GM23338 (cell line): ENCODE data around the gene EXOC4. TPM values are rescaled to one million over a fixed set of nuclear protein-coding genes. Genes with fewer than 3 reads are reported as not detected.

ENCODE experiments used
- ATAC-seq: fragments of 200-7000 bp; cut with Tn5 transposase; 3 replicates; pipeline ENCODE4 v1.9.1; 2020
- DNase-seq: peaks from one replicate; pipeline ENCODE4 v3.0.0-alpha.2; 2015; ENCODE audit warnings: low spot score
- H2AFZ ChIP-seq: fragments of 200-600 bp; sonication (generic); 2 replicates; pipeline ENCODE4 v1.8.0; 2016; ENCODE audit warnings: antibody characterized with exemption, mild to moderate bottlenecking, moderate library complexity
- H3F3A ChIP-seq: fragments of 200-600 bp; sonication (generic); replicated peaks from 2 replicates; pipeline ENCODE4 v1.8.0; 2017; ENCODE audit warnings: antibody characterized with exemption, mixed run types, low read depth
- H3K27ac ChIP-seq: fragments of 200-600 bp; sonication (generic); 2 replicates; pipeline ENCODE4 v1.6.1; 2016; ENCODE audit warnings: low read depth
- H3K27me3 ChIP-seq: fragments of 200-600 bp; sonication (generic); 2 replicates; pipeline ENCODE4 v1.8.0; 2016; ENCODE audit warnings: mild to moderate bottlenecking, mixed run types, moderate library complexity; ENCODE audit not compliant: insufficient read depth
- H3K36me3 ChIP-seq: fragments of 200-600 bp; sonication (generic); 2 replicates; pipeline ENCODE4 v1.8.0; 2016; ENCODE audit warnings: mild to moderate bottlenecking; ENCODE audit not compliant: insufficient read depth
- H3K4me1 ChIP-seq: fragments of 200-600 bp; sonication (generic); 2 replicates; pipeline ENCODE4 v1.8.0; 2016; ENCODE audit warnings: mild to moderate bottlenecking, moderate library complexity; ENCODE audit not compliant: insufficient read depth
- H3K4me2 ChIP-seq: fragments of 200-600 bp; sonication (generic); 2 replicates; pipeline ENCODE4 v1.7.1; 2017; ENCODE audit warnings: mixed run types
- H3K4me3 ChIP-seq: fragments of 200-600 bp; sonication (generic); 2 replicates; pipeline ENCODE4 v1.6.1; 2016; ENCODE audit warnings: mixed run types
- H3K79me2 ChIP-seq: fragments of 200-600 bp; sonication (generic); replicated peaks from 2 replicates; pipeline ENCODE4 v1.8.0; 2017; ENCODE audit warnings: mild to moderate bottlenecking; ENCODE audit not compliant: insufficient read depth
- H3K9me2 ChIP-seq: fragments of 200-600 bp; sonication (generic); 2 replicates; pipeline ENCODE4 v1.8.0; 2017; ENCODE audit not compliant: insufficient read depth
- H4K20me1 ChIP-seq: fragments of 200-600 bp; sonication (generic); replicated peaks from 2 replicates; pipeline ENCODE4 v1.8.0; 2017; ENCODE audit warnings: mild to moderate bottlenecking; ENCODE audit not compliant: insufficient read depth
- H3K27ac Mint-ChIP-seq: 2 replicates; pipeline ENCODE4 v1.8.0; 2020; ENCODE audit warnings: inconsistent platforms, mild to moderate bottlenecking, moderate library complexity, mixed read lengths
- H3K27me3 Mint-ChIP-seq: 3 replicates; pipeline ENCODE4 v1.8.0; 2022; ENCODE audit warnings: low read depth, mild to moderate bottlenecking, moderate library complexity, mixed read lengths, inconsistent platforms; ENCODE audit not compliant: insufficient read depth, poor library complexity
- H3K36me3 Mint-ChIP-seq: 3 replicates; pipeline ENCODE4 v1.8.0; 2021; ENCODE audit warnings: low read depth, mild to moderate bottlenecking, inconsistent platforms, moderate library complexity, mixed read lengths
- H3K4me1 Mint-ChIP-seq: 3 replicates; pipeline ENCODE4 v1.8.0; 2020; ENCODE audit warnings: mild to moderate bottlenecking, inconsistent platforms, mixed read lengths
- H3K4me3 Mint-ChIP-seq: 3 replicates; pipeline ENCODE4 v1.8.0; 2021; ENCODE audit warnings: moderate library complexity, mild to moderate bottlenecking, inconsistent platforms, mixed read lengths
- H3K9me3 Mint-ChIP-seq: 3 replicates; pipeline ENCODE4 v1.8.0; 2020; ENCODE audit warnings: moderate library complexity, mild to moderate bottlenecking, inconsistent platforms, mixed read lengths
- CREB1 ChIP-seq: fragments of 250-450 bp; sonication (Bioruptor Pico); IDR thresholded peaks from 2 replicates; pipeline ENCODE4 v1.5.0; 2020; ENCODE audit warnings: low read depth, mild to moderate bottlenecking, moderate library complexity
- EZH2 ChIP-seq: fragments of 200-600 bp; sonication (generic); IDR thresholded peaks from one replicate; pipeline ENCODE4 v1.8.0; 2017; ENCODE audit warnings: antibody characterized with exemption, mild to moderate bottlenecking, low read depth; ENCODE audit not compliant: unreplicated experiment
- EZH2phosphoT487 ChIP-seq: fragments of 200-600 bp; sonication (generic); IDR thresholded peaks from one replicate; pipeline ENCODE4 v1.8.1; 2018; ENCODE audit warnings: antibody characterized with exemption; ENCODE audit not compliant: unreplicated experiment
- NANOG ChIP-seq: IDR thresholded peaks from 2 replicates; pipeline ENCODE4 v1.6.1; 2016; ENCODE audit warnings: antibody characterized with exemption, borderline replicate concordance
- POLR2AphosphoS5 ChIP-seq: IDR thresholded peaks from 2 replicates; pipeline ENCODE4 v1.6.1; 2016; ENCODE audit warnings: antibody characterized with exemption, low read depth
- STAT1 ChIP-seq: IDR thresholded peaks from one replicate; pipeline ENCODE4 v1.6.1; 2016; ENCODE audit warnings: antibody characterized with exemption; ENCODE audit not compliant: unreplicated experiment
- ZNF114 ChIP-seq: fragments of 250-450 bp; sonication (Bioruptor Pico); IDR thresholded peaks from 2 replicates; pipeline ENCODE4 v1.5.0; 2020; ENCODE audit warnings: mild to moderate bottlenecking, moderate library complexity
- ZNF331 ChIP-seq: fragments of 250-450 bp; sonication (Bioruptor Pico); IDR thresholded peaks from 2 replicates; pipeline ENCODE4 v1.5.0; 2020; ENCODE audit warnings: low read depth, mild to moderate bottlenecking, moderate library complexity
- ZNF462 ChIP-seq: fragments of 250-450 bp; sonication (Bioruptor Pico); IDR thresholded peaks from 2 replicates; pipeline ENCODE4 v1.5.0; 2020; ENCODE audit warnings: mild to moderate bottlenecking, moderate library complexity
- polyA plus RNA-seq: library from polyadenylated mRNA; unstranded; fragments of >200 nt; fragmentation: Nextera tagmentation; extraction: Ambion mirVana; gene quantifications from 2 replicates; pipeline ENCODE4 v1.2.1, GENCODE V29; 2016
- total RNA-seq: library from RNA; depleted of rRNA; stranded (reverse); fragments of >200 nt; shearing (Covaris generic); gene quantifications from 2 replicates; pipeline ENCODE4 v1.2.3, GENCODE V29; 2014

Gene EXOC4
- total and polyA plus RNA-seq, 2 experiments from 2014 or later = 37.5 to 52.7 TPM

- TF ChIP-seq ZNF462 (CRISPR knock-in tag) (no peak), EZH2 (no peak), CREB1 (CRISPR knock-in tag) (no peak), EZH2phosphoT487 (no peak), POLR2AphosphoS5 (no peak), ZNF114 (CRISPR knock-in tag) (no peak)
Measured at GRCh38 chr7:133299676-133300075, 46.8 kb downstream of the EXOC4 start (continued).

- H2AFZ ChIP-seq = no peak overlapping the region
- H3K79me2 ChIP-seq = peaks cover 8% of the 10 kb centered on the region; the same call in 1 of the 2 replicates
- H3K27me3 ChIP-seq = no peaks in the 10 kb centered on the region
- H3K4me1 ChIP-seq = no peaks in the 10 kb centered on the region
- H3K4me3 ChIP-seq = no peak overlapping the region
- H3K9me2 ChIP-seq = no peaks in the 10 kb centered on the region
- no peaks in the 10 kb centered on the region for H3K27me3 Mint-ChIP-seq
- H3K4me1 Mint-ChIP-seq = peaks cover 24% of the 10 kb centered on the region
- ATAC-seq (no peak), DNase-seq (no peak)
- H3K36me3 ChIP-seq = no peaks in the 10 kb centered on the region
- H4K20me1 ChIP-seq = no peaks in the 10 kb centered on the region; the same call in 1 of the 2 replicates
- H3K9me3 Mint-ChIP-seq = no peaks in the 10 kb centered on the region
- no peak overlapping the region for H3K4me2 ChIP-seq
- no peaks in the 10 kb centered on the region for H3F3A ChIP-seq
- H3K4me3 Mint-ChIP-seq = no peak overlapping the region
- H3K27ac Mint-ChIP-seq = no peak overlapping the region
- H3K27ac ChIP-seq = no peak overlapping the region
- no peaks in the 10 kb centered on the region for H3K36me3 Mint-ChIP-seq
- TF ChIP-seq EZH2 (no peak), NANOG (no peak), POLR2AphosphoS5 (no peak), ZNF462 (CRISPR knock-in tag) (no peak), ZNF331 (no peak), STAT1 (no peak)
Measured at GRCh38 chr7:133300088-133300487, 47.2 kb downstream of the EXOC4 start.
